GM18873 (cell line): ENCODE measurements around the gene PRDX2.

Experiments used
- ATAC-seq: cut with Tn5 transposase; IDR thresholded peaks from one replicate; pipeline ENCODE4 v1.9.1; 2021; ENCODE audit warnings: mild to moderate bottlenecking, moderate library complexity, moderate number of reproducible peaks; ENCODE audit not compliant: unreplicated experiment, low FRiP score

Gene PRDX2

DNA sequence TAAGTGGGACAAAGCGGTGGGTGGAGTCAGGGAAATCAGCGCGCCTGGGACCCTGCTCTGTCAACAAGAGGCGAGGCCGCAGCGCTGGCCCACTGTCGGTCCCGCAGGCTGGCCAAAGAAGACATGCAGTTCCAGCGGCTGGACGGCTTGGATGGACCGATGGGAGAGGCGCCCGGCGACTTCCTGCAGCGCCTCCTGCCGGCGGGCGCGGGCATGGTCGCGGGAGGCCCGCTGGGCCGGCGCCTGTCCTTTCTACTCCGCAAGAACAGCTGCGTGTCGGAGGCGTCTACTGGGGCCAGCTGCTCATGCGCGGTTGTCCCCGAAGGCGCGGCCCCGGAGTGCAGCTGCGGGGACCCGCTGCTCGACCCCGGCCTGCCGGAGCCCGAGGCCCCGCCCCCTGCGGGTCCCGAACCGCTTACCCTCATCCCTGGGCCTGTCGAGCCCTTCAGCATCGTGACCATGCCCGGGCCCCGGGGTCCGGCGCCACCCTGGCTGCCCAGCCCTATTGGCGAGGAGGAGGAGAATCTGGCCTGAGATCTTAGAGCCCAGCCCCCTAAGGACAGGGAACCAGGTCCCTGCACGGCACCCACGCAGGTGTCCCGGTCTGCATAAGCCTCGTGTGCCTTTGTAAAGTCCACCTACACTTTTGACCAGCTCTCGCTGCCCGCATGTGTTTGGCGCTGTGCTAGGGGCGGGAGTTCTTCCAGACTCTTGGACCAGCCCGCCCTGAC lies 43.9 kb downstream of the PRDX2 start:
- no peak for ATAC-seq

DNA sequence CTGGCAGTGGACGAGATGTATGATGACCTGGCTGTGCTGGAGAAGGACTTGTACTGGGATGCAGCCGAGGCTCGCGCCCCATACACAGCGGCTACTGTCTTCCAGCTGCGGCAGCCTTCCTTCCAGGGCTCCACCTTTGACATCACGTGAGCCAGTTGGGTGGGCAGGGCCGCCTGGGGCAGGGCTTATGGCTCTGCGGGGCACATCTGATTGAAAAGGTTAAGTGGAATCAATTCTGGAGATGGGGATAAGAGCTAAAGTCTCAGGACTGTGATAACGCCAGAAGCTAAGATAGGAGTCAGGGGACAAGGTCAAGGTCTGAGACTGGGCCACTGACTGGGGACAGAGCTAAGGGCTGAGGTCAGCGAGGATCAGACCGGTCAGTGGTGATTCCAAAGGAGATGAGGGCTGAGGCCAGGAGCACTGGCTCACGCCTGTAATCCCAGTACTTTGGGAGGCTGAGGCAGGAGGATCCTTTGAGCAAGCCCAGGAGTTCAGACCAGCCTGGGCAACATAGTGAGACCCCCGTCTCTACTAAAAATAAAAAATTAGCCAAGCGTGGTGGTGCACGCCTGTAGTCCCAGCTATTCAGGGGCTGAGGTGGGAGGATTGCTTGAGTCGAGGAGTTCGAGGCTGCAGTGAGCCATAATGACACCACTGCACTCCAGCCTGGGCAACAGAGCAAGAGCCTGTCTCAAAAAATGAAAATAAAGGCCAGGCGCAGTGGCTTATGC lies 45.3 kb downstream of the PRDX2 start:
- ATAC-seq, result no peak

DNA sequence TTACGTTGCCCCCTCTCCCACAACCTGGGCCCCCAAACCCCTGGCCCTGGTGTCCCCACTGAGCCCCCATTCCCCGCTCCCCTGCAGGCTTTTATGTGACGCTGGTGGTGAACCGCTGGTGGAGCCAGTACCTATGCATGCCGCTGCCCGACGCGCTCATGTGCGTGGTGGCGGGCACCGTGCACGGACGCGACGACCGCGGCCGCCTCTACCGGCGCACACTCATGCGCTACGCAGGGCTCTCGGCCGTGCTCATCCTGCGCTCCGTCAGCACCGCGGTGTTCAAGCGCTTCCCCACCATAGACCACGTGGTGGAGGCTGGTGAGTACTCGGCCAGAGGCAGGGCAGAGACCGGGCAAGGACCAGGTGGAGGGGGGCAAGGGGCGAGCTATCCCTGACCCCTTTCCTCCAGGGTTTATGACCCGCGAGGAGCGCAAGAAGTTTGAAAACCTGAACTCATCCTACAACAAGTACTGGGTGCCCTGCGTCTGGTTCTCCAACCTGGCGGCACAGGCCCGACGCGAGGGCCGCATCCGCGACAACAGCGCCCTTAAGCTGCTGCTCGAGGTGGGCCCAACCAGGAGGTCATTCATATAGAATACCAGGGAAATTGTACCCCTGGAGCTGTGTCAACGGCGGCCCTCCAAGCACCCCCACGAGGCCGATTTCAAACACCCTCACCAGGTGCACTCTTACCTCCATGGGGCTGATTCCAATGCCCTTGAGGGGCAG lies 47.0 kb downstream of the PRDX2 start:
- no peak for ATAC-seq

DNA sequence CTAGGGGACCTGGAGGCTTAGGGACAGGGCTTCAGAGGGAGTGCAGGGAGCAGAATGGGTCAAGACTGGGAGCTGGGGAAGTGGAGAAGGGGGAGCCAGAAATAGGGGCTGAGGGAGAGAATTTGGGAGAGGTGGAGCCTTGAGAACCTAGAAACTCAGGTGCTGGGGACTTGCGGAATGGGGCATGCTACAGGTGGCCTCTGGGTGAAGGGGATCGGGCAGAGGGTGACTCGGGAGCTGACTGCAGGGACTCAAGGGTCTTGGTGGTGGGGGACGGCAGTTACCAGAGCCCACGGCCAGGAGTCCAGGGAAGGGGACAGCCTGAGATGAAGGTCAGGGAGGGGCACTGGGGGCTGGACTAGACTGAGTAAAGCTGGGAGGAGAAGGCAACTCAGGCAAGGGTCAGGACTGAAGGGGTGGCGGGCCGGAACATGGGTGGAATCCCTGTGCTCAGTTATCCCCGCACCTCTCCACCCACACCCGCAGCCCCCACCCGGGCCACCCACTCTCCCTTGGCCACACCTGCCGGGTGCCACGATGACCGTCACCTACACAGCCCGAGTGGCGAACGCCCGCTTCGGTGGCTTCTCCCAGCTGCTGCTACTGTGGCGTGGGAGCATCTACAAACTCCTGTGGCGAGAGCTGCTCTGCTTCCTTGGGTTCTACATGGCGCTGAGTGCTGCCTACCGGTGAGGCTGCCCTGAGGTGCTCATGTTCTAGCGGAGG lies 49.4 kb downstream of the PRDX2 start:
- no peak for ATAC-seq

DNA sequence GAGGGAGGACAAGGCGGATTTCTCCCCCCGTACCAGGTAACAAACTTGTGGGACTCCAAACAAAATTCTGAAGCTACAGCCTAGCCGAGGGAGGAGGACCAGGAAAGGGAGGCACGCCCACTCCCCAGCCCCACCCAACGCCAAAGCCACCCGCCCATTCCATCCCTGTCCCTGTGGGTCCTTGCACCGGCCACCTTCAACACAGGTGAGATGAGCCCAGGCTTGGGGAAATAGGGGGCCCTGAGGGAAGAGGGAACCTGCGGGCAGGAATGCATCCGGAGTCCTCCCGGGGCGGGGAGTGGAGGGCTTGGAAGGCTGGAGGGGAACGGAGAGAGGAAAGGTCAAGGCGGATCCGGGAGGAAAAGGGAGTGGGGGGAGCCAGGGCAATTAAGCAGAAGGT lies 50.0 kb downstream of the PRDX2 start, which contains the start of gene BEST2:
Gene BEST2, plus strand, starts transcription at position 157 of the 400 bp plus-strand sequence. CDS start 802 bp downstream, outside the sequence.
- no peak for ATAC-seq

DNA sequence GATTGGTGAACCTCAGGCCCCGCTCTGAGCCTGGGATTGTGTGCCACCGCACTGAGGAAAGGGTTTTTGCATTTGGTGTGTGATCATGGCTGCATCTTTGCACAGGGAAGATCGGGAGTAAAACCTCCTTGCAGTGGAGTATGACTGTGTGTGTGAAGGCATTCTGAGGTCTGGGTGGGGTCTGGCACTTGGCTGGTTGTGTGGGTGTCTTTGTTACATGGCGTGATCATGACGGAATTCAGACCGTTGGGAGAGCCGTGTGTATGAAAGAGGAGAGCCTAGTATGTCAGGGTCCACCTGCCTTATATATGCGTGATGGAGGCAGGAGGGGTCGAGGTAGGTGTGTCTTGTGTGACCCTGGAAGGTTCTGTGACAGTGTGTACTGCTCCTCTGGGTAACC lies 50.7 kb downstream of the PRDX2 start:
- ATAC-seq, result no peak

DNA sequence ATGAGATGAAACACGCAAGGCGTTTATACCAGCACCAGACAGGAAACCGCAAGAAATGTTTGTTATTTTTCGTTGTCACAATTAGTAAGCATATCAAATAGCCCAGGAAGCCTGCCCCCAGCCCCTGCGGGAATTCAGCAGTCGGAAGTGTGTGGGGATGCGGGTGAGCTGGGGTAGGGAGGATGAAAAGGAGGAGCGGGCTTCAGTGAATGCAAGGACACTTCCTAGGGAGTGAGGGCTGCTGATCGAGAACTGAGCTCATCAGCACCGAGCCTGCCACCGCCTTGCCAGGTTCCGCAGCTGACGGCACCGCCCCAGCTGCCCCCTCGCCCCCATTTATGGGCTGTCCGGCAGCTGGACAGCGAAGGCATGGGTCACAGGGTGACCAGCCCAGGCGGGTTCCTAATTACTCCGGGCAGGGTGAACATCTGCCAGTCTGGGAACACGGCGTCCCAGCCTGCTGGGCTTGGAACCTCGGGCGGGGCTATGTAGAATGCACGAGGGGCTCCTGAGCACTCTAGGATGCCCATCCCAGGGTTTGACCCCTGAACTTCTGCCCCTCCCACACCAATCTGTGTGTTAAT lies 51.6 kb downstream of the PRDX2 start:
- no peak for ATAC-seq

DNA sequence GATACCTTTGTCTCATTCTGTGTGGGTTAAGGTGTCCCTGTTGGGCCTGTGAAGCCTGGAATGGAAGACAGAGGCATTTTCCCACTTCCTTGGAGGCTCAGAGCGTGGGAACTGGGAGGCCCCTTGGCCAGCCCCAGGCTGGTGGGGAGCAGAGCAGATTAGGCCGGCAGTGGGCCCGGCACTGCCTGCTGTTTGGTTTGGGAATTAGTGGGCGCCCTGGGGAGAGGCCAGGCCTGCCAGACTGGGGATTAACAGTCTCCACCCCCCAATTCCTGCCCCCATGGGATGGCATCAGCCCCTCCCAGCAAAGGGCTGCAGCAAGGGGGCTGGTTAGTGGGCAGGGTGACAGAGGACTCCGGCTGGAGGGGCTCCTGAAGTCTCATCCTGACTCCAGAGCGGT lies 53.1 kb downstream of the PRDX2 start:
- ATAC-seq, result no peak
